ENCODE measurements around the gene PCSK6. TPM values are rescaled to one million over a fixed set of nuclear protein-coding genes. Genes with fewer than 3 reads are reported as not detected.

PCSK6 gene
- total RNA-seq, 2 experiments from 2014 or later: 0.28 TPM; not detected in 1

- Mint-ChIP-seq H3K9me3 (no peaks in the 10 kb centered on the region), H3K36me3 (ENCODE audit: low read depth) (no peaks in the 10 kb centered on the region), H3K27ac (no peak overlapping the region), H3K4me3 (no peak overlapping the region), H3K27me3 (peaks cover 36% of the 10 kb centered on the region), H3K4me1 (ENCODE audit: low read depth) (no peaks in the 10 kb centered on the region)
- Histone ChIP-seq H3K27ac (ENCODE audit: low read depth in 1 of 2, low read length in 2 of 2) (no peak overlapping the region), H3K4me1 (ENCODE audit: insufficient read depth, low read length) (no peaks in the 10 kb centered on the region), H3K27me3 (ENCODE audit: control insufficient read depth in 1 of 2, insufficient read depth in 2 of 2, low read length in 2 of 2) (peaks cover 3 to 7% of the 10 kb centered on the region in 2 experiments), H3K4me3 (ENCODE audit: low read length) (no peak overlapping the region), H3K9me3 (ENCODE audit: control insufficient read depth in 1 of 2, insufficient read depth in 1 of 2, low read length in 2 of 2) (peaks cover 0 to 15% of the 10 kb centered on the region in 2 experiments), H3K36me3 (ENCODE audit: insufficient read depth, low read length) (no peaks in the 10 kb centered on the region)
- no peak for DNase-seq
- intact Hi-C loops (cut with DNase I, micrococcal nuclease): no loop called here
- no peak for TF ChIP-seq CTCF (IDR thresholded peaks at IDR 0.05)
- ChIA-PET POLR2A (no interaction called here), CTCF (no interaction called here)
- no peak for ATAC-seq (ENCODE audit: poor library complexity)
Observed at GRCh38 chr15:101434032-101434920, 55.2 kb downstream of the PCSK6 start.

DNA sequence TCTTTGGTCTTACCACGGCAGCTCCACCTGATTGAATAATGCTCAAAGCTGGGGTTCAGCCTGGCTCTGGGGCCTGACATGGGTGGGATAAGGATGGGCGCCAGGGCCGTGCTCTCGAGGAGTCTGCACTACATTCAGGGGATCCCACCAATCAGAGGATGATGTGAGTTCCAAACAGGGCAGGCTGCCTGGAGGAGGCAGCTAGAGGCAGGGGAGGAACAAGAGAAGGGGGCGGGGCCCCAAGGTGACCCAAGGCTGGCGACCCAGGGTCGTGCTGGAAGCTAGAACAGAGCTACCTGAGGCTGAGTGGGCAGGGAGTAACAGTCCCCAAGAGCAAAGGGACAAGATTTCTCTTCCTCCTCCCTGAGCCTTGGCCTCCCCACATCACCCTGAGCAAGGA is 56.1 kb downstream of the PCSK6 start:
- POLR2A ChIA-PET: no interaction called here
- intact Hi-C loops (cut with DNase I, micrococcal nuclease): no loop called here

GRCh38 chr15:101432982-101433381 is 56.5 kb downstream of the PCSK6 start:
- Mint-ChIP-seq H3K27me3 (peaks cover 30% of the 10 kb centered on the region), H3K9me3 (no peaks in the 10 kb centered on the region), H3K27ac (no peak overlapping the region), H3K4me3 (no peak overlapping the region), H3K36me3 (ENCODE audit: low read depth) (no peaks in the 10 kb centered on the region), H3K4me1 (ENCODE audit: low read depth) (no peaks in the 10 kb centered on the region)
- H3K27me3 ChIP-seq (ENCODE audit: control insufficient read depth in 1 of 2, insufficient read depth in 2 of 2, low read length in 2 of 2): peaks cover 3 to 7% of the 10 kb centered on the region in 2 experiments
- intact Hi-C loops (cut with DNase I, micrococcal nuclease): no loop called here
- no peaks in the 10 kb centered on the region for H3K36me3 ChIP-seq (ENCODE audit: insufficient read depth, low read length)
- H3K4me1 ChIP-seq (ENCODE audit: insufficient read depth, low read length): no peaks in the 10 kb centered on the region
- DNase-seq: no peak
- no peak overlapping the region for H3K27ac ChIP-seq (ENCODE audit: low read depth in 1 of 2, low read length in 2 of 2)
- ChIA-PET POLR2A (no interaction called here), CTCF (no interaction called here)
- no peak for TF ChIP-seq CTCF (IDR thresholded peaks at IDR 0.05)
- H3K9me3 ChIP-seq (ENCODE audit: control insufficient read depth in 1 of 2, insufficient read depth in 1 of 2, low read length in 2 of 2): peaks cover 0 to 4% of the 10 kb centered on the region in 2 experiments
- no peak overlapping the region for H3K4me3 ChIP-seq (ENCODE audit: low read length)
- ATAC-seq (ENCODE audit: poor library complexity): no peak

More for the DNA sequence above, 56.1 kb downstream of the PCSK6 start:
- Histone ChIP-seq H3K27ac (ENCODE audit: low read depth in 1 of 2, low read length in 2 of 2) (no peak overlapping the region), H3K9me3 (ENCODE audit: control insufficient read depth in 1 of 2, insufficient read depth in 1 of 2, low read length in 2 of 2) (peaks cover 0 to 6% of the 10 kb centered on the region in 2 experiments), H3K27me3 (ENCODE audit: control insufficient read depth in 1 of 2, insufficient read depth in 2 of 2, low read length in 2 of 2) (peaks cover 3 to 7% of the 10 kb centered on the region in 2 experiments), H3K36me3 (ENCODE audit: insufficient read depth, low read length) (no peaks in the 10 kb centered on the region), H3K4me1 (ENCODE audit: insufficient read depth, low read length) (no peaks in the 10 kb centered on the region), H3K4me3 (ENCODE audit: low read length) (no peak overlapping the region)
- Mint-ChIP-seq H3K4me3 (no peak overlapping the region), H3K36me3 (ENCODE audit: low read depth) (no peaks in the 10 kb centered on the region), H3K9me3 (no peaks in the 10 kb centered on the region), H3K27ac (no peak overlapping the region), H3K4me1 (ENCODE audit: low read depth) (no peaks in the 10 kb centered on the region), H3K27me3 (peaks cover 30% of the 10 kb centered on the region)
- ATAC-seq (ENCODE audit: poor library complexity) (no peak), DNase-seq (no peak)
- no peak for TF ChIP-seq CTCF (IDR thresholded peaks at IDR 0.05)
- CTCF ChIA-PET: no interaction called here

Data from CD4-positive, alpha-beta T cell (primary cell).